WI38 (cell line): ENCODE measurements around the gene NSD2.

Experiments
- H3K4me3 ChIP-seq: 2 replicates; pipeline ENCODE4 v1.5.1; 2011; ENCODE audit warnings: low read depth, mild to moderate bottlenecking, control low read depth, low read length
- TF ChIP-seq, protein P1 (sequence below): IDR thresholded peaks from 2 replicates; pipeline ENCODE4 v1.5.1; 2012; ENCODE audit warnings: low read depth, mild to moderate bottlenecking, control low read depth, low read length

NSD2 gene

DNA sequence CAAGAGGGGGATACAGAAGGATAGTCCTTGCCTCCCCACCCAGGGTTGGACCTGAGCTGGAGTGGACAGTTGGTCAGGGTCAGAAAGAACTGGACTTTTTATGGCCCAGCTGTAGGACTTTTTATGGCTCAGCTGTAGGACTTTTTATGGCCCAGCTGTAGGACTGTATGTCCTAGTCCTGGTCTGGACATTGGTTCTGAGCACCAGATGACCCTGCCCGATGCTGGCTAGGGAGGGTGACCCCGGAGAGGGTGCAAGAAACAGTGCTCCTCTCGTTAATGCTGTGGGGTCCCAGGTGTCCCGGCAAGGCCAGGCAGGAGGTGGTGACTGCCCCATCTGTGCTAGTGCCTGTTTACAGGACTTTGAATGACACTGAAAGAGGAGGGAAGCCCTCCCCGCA, 13.3 kb upstream of the NSD2 start:
- no peak overlapping the region for H3K4me3 ChIP-seq
- TF ChIP-seq, protein P1, sequence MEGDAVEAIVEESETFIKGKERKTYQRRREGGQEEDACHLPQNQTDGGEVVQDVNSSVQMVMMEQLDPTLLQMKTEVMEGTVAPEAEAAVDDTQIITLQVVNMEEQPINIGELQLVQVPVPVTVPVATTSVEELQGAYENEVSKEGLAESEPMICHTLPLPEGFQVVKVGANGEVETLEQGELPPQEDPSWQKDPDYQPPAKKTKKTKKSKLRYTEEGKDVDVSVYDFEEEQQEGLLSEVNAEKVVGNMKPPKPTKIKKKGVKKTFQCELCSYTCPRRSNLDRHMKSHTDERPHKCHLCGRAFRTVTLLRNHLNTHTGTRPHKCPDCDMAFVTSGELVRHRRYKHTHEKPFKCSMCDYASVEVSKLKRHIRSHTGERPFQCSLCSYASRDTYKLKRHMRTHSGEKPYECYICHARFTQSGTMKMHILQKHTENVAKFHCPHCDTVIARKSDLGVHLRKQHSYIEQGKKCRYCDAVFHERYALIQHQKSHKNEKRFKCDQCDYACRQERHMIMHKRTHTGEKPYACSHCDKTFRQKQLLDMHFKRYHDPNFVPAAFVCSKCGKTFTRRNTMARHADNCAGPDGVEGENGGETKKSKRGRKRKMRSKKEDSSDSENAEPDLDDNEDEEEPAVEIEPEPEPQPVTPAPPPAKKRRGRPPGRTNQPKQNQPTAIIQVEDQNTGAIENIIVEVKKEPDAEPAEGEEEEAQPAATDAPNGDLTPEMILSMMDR = no peak

DNA sequence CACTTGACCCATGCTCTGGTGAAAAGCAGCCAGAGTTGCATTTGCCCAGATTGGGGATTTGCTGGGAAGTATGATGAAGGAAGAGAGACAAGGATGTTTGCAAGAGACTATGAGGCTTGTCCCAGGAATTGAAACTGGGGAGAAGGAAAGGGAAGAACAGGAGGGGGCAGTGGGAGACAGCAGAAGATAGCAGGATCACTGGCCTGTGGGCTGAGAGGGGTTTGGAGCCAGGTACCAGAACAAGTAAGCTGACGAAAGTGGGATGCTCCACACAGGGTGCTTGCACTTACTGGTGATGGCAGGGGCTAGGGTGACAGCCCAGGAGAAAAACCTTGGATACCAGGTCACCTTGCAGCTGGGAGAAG, 11.8 kb upstream of the NSD2 start:
- H3K4me3 ChIP-seq = no peak overlapping the region
- TF ChIP-seq, protein P1 = no peak

DNA sequence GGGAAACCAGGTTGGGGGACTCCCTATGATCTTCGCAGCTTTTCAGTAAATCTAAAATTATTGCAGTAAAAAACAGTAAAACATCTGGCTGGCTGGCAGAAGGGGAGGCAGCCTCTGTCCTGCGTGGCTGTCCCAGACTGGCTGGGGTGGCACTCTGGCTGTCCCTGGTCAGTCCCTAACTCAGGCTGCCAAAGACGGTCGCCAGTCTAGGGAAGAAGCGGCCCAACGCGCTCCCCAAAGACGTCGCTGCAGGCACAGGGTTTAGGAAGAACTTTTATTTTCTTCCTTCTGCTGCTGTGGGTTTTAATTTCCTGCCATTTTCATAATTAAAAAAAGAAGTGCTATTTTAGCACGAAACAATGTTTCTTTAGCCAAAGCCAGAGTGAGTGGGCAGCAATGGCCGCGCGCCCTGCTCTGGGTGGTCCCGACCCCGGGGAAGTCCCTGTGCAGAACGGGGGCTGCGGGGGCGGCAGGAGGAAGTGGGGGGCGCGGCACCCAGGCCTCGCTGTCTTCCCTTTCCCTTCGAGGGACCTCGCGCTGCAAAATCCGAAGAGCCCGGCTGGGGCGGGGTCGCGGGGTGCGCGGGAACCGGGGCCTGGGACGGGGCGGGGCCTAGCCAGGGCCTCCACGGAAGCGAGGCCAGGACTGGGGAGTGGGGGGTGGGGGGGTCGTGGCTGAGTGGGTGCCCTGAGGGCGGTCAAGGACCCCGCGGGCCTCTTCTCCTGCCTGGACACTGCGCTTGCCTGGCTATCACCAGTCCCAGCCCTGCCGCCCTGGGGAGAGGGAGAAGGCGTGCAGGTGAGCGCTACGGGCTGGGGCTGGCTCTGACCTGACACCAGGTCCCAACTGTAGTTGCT, 8.9 kb upstream of the NSD2 start:
- H3K4me3 ChIP-seq = no peak overlapping the region
- TF ChIP-seq, protein P1 = no peak

DNA sequence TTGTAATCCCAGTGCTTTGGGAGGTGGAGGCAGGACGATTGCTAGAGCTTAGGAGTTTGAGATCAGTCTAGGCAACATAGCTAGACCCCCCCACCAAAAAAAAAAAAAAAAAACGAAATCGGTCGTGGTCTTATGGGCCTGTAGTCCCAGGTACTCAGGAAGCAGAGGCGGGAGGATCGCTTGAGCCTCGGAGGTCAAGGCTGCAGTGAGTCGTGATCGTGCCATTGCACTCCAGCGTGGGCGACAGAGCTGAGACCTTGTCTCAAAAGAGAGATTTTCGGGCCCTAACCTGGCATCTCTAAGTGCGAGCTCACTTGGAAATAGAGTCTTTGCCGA, 8.3 kb upstream of the NSD2 start:
- TF ChIP-seq, protein P1 = no peak
- no peak overlapping the region for H3K4me3 ChIP-seq

DNA sequence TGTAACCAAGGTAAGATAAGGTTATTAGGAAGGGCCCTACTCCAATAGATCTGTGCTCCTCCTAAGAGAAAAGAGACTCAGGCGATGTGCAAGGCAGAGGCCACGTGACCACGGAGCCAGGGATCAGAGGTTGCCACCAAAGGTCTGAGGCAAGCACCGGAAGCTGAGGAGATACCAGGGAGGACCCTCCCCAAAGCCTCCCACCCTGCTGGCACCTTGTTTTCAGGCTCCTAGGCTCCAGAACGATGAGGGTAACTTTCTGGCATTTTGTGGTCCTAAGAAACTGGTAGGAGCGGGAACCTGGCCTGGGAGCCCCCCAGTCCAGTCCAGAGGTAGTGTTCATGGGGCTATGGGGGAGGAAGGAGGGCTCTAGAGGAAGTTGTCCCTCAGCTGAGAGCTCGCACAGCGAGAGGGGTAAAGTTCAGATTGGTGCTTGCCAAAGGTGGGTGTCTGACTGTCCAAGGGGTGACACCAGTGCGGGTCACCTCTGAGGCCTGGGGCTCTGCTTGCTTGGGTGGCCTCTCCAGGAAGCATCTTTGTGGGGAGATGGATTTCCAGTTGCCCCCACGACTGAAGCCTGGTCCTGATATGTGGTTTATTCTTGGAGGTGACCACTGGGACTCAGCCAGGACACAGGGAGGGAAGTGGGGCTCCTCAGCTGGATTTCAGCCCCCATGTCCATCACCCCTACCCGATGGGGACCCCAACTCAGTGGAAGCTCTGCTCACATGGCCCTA, 7.7 kb upstream of the NSD2 start:
- no peak overlapping the region for H3K4me3 ChIP-seq
- TF ChIP-seq, protein P1 = no peak

DNA sequence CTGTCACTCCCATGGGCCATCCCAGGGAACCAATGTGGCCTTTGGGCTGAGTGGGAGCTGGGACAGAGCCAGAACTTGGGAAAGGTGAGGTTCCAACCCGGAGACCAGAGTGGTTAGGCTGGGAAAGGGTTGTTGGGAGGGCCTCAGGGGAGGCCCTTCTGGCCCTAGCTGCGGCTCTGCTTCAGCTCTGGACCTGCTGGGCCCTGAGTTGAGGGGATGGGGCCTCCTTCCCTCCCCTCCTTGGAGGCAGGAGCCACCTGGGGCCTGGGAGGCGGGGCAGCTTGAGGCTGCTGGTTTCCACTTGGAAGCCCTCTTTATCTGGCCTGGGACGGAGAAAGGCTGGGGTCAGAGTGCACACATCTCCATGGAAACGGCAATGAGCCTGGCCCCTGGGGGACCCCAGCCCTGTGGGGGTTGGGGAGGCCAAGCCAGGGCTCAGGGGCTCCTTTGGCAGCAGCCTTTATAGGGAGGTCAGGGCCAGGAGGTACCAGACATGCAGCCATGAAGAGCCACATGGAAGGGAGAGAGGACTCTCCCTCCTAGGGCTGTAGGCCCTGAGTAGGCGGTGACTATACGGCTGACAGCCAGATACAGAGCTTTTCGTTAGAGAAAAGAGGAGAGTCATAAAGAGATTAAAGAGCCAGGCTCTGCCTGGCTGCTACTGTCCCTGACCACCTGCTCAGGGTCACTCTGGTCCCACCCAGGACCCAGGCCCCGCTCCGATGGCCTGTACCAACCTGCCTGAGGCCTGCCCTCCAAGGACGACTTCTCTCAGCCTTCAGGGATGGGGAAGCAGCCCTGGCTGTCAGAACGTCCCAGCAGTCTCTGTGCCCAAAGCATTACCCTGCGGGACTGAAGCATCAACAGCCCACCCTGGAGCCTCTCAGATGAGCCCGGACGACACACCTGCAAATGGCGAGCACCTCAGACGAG, 6.9 kb upstream of the NSD2 start:
- no peak overlapping the region for H3K4me3 ChIP-seq
- TF ChIP-seq, protein P1 = no peak
